ENCODE results near the gene ARID4A.
"Not testable (repeated sequence)": the region's sequence is repeated elsewhere in the genome, so short reads cannot be mapped to it uniquely, and the experiment has no call there.

Gene ARID4A

DNA sequence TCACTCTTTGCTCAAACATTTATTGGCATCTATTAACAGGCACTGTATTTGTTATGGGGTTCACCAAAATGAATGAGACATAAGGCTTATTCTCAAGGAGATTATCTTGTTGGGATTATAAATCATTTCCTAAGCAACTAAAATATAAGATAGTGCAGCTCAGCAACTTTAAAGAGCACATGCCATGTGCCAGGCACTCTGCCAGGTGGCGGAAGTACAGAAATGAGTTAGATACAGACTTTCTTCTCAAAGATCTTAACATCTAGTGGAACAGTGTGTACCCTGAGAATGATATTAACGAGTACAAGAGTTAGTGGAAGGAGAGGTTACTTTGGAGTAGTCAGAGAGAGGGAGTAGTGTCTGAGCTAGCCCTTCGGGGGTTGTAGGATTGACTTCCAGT, 68.9 kb downstream of the ARID4A start:
- DNase-seq = no peak

DNA sequence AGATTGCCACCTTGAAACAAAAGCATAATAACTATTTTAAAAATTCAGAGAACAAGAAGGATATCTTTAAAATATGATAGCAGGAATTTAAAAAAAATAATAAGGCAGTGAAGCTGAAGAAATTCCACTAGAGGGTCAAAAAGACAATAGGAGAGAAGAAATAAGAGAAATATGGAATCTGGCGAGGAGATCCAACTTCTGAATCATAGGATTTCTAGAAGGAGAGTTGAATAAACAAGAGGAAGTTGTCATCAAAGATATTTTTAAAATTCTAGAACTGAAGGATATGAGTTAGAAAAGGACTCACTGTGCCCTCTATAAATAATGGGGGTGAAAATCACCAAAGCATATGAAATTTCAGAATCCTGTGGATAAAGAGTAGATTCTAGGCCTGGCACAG, 70.6 kb downstream of the ARID4A start:
- no peak for DNase-seq

DNA sequence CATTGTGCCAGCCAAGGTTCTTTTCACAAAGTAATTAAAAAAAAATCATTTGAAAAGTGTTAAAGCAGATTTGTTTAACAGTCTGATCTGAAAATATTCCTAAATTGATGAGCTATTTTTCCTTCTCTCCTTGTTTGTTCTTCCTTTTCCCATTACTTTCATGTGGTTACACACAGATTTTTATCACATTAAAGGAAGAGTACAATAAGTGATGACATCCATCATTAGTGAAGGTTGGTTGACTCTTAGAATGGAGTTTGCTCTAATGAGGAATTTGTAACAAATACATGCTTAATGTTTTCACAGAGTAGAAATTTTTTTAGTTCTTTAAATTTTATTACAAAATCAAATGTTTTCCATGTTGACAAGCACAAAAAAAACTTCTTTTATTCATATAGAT, 78.4 kb downstream of the ARID4A start:
- no peak for DNase-seq

DNA sequence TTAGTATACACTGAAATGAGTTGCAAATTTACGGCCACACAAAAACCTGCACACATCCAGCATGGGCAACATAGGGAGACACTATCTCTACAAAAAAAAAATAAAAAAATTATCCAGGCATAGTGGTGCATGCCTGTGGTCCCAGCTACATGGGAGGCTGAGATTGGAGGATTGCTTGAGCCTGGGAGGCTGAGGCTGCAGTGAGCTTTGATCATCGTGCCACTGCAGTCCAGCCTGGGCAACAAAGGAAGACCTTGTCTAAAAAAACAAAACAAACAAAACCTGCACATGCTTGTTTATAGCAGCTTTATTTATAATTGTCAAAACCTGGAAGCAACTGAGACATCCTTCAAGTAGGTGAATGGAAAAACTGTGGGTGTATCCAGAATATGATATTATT, 92.5 kb downstream of the ARID4A start:
- no peak for DNase-seq

DNA sequence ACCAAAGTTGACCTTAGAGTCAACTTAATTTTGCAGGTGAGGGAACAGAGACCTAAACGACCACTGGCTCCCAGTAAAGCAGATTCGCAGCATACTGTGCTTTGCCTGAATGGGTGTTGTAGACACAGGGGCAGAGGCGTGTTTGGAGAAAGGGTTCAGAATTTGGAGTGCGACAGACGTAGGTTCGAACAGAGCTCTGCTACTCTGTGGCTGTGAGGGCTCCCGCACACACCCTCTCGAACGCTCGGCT, 97.1 kb downstream of the ARID4A start:
- DNase-seq = no peak

DNA sequence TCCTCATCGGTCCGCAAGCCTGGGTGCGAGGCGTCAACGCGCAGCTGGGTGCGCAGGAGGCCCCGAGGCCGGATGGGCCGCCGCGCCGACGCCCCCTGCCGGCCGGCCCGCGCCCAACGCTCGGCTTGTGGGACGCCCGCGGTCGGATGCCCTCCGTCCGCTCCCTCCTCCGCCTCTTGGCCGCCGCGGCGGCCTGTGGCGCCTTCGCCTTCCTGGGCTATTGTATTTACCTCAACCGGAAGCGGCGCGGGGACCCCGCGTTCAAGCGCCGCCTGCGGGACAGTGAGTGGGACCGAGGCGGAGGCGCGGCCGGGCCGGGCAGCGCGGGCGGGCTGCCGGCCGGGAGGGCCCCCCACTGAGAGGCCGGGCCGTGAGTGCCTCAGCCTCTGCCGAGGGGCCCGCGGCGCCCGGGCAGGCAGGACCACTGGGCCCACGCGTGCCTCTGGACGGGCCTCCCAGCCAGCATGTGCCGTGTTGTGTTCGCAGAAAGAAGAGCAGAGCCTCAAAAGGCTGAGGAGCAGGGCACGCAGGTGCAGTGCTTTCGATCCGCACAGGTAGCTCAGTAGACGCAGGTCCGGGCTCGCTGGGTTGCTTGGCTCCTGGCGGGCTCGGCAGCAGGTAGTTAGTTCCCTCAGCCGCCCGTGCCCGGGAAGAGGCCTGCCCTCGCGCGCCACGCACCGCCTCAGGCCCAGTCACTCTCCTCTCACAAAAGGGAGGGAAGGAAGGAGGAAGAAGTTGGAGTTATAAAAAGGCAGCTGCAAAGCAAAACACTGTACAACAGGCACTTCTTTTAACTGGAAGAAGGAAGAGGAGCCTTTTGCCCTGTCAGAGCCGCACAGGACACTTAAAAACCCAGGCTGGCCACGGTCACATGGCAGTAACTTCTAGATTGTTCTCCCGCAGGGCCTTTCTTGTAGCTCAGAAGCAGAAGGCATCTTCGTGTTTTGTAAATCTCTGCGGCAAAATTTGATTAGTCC, 97.7 kb downstream of the ARID4A start, which contains the start of gene TOMM20L:
TOMM20L (plus strand) TSS at position 119 of the 977 bp plus-strand sequence; CDS start at position 147, 28 bp downstream.
- DNase-seq = peak; percentile 30

DNA sequence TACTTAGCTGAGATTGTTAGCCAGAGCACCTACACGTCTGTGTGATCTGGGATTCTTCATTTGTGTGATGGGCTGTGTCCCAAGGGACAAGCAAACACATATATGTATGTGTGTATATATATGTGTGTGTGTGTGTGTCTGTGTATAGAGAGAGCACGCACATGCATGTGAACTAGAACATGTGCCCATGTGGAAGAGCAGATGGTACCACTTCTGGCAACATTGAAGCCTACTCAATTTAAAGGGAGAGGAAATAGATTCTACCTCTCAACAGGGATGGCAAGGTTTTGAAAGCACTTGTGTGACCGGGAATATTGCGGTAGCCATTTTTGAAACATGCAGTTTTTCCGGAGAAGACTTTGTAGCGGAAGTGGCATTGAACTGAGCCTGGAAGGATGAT, 98.8 kb downstream of the ARID4A start:
- no peak for DNase-seq

DNA sequence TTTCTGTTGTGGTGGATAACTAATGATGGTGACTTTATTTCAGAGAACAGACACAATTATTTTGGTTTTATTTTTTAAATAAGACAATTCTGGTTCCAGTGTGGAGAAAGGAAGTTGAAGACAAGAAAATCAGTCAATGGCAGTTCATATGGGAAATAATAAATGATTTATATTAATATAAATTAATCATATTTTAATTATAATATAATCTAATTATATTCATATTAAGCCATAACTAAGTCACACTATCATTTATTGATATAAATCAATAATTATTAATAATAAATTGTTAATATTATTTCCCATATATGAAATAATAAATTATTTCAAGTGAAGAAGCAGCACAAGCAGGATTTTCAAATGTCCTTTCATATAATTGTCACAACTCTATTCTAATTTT, 100.1 kb downstream of the ARID4A start:
- DNase-seq = no peak

DNA sequence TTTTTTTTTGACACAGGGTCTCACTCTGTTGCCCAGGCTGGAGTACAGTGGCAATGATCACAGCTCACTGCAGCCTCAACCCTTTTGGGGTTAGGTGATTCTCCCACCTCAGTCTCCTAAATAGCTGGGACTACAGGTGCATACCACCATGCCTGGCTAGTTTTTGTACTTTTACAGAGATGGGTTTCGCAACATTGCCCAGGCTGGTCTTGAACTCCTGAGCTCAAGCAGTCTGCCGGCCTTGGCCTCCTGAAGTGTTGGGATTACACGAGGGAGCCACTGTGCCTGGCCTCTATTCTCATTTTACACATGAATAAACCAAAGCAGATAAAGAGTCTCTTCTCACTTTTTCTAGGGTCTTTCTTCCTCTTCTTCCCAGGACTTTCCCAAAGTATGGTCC, 100.5 kb downstream of the ARID4A start:
- no peak for DNase-seq

DNA sequence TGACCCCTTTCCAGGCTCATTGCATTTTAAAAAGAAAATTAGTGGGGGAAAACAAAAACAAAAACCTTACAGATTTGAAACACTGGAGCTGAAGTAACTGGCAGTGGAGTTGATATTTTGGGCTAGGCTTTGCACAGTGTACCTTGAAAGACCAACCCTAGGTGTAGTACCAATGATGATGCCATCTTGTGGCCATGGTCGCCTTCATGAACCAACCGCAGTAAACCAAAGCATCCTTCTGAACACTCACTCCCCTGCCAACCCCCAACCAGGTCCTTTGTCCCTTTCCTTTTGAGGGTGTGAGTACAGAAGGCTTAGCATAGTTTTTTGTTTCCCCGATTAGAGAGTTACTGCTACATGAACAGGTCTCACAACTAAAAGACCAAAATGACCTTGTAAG, 103.2 kb downstream of the ARID4A start:
- DNase-seq = no peak

DNA sequence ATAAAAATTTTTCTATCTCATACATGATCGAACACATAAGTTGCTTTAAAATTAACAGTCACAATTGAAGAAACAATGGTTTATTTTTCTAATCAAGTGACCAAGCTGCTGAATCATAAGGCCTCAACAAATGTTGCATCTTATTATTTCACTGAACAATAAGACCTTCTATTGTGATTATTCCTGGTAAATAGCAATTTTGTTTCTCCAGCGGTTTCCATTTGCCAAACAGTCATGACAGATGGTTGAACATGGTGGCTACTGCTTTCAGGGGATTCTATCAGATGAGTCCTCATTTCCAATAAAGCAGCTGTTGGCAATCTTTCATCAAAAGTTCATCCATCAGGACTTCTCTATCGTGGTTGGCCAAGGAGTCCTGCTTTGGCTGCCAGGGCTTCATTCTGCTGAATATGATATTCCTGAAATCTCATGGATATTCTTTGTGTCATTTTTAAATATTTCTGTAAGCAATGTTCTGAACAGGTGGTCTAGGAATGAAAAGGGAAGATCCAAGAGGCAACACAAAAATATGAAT, 110.4 kb downstream of the ARID4A start:
- DNase-seq = no peak

DNA sequence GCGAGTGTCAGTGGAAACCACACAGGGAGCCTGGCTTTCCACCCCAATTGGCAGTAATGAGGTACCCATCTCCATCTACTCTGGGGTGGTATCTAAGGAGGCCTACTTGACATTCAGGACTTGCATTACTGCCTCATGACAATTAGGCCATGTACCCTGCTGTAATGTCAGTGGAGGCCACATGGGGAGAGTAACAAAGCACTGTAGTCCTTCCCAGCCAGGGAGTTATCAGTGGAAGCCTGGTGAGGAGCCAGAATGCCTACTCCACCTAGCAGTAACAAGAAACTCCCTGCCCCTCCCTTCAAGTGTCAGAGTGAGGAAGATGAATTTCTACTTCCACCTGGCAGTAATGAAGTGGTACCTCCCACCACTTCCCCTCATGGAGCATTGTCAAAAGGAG, 116.5 kb downstream of the ARID4A start:
- DNase-seq = no peak

DNA sequence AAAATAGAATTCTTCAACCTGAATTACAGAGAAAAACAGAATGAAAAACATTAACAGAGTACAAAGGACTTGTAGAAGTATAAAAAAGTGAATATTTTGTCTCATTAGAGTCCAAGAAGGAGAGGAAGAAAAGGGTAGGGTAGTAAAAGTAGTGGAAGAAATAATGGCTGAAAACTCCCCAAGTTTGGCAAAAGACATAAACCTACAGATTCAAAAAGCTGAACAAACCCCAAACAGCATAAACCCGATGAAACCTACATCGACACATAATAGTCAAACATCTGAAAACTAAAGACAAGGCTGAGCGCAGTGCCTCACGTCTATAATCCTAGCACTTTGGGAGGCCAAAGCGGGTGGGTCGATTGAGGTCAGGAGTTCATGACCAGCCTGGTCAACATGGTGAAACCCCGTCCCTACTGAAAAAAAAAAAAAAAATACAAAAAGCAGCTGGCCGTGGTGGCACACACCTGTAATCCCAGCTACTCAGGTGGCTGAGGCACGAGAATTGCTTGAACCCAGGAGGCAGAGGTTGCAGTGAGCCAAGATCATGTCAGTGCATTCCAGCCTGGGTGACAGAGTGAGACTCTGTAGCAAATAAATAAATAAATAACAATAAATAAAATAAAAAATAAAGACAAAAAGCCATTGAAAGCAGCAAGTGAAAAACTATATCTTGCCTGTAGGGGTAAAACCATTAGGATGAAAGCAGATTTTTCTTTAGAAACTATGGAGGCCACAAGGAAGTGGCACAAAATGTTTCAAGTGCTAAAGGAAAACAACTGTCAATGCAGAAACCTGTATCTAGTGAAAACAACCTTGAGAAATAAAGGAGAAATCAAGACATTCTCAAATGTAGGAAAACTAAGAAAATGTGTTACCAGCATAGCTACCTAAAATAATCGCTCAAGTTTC, 117.5 kb downstream of the ARID4A start:
- DNase-seq = no peak

DNA sequence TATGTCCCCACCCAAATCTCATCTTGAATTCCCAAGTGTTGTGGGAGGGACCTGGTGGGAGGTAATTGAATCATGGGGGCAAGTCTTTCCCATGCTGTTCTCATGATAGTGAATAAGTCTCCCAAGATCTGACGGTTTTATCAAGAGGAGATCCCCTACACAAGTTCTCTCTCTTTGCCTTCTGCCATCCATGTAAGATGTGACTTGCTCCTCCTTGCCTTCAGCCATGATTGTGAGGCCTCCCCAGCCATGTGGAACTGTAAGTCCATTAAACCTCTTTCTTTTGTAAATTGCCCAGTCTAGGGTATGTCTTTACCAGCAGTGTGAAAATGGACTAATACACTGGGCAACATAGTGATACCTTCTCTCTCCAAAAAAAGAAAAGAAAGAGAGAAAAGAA, 118.6 kb downstream of the ARID4A start:
- DNase-seq = not testable (repeated sequence)

All from NCI-H526 treated with DMSO at 0.1 percent for 48 hours (cell line).